Breast epithelium (tissue), 3 donors: ENCODE results near the gene NEGR1.

Experiments
- CTCF ChIP-seq, 3 donors: fragments of 450-650 bp; IDR thresholded peaks; one replicate each; pipeline ENCODE4 v1.5.1; 2016 to 2017; ENCODE audit warnings: antibody characterized with exemption in 3 of 3, mild to moderate bottlenecking in 3 of 3, moderate library complexity in 3 of 3
- POLR2A ChIP-seq: fragments of 450-650 bp; IDR thresholded peaks from one replicate; pipeline ENCODE4 v1.6.1; 2016; ENCODE audit warnings: antibody characterized with exemption, mild to moderate bottlenecking, moderate library complexity

DNA sequence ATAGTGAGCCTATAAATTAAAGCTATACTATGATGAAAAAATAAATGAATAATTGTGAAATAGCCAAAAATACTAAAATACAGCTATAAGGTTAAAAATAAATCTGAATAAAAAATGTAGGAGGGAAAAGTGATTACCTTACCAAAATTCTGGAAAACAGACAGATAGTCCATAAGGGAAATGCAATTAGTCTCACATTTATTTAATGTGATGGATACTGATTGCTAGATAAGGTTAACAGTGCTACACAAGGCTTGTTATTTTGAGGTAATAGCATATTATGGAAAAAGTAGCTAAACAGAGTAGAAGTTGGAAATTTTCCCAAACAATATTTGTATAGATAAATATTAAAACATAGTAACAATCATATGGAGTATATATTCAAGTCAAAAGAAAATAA lies 413.0 kb downstream of the NEGR1 start:
- TF ChIP-seq CTCF (IDR thresholded peaks at IDR 0.05) (no peak), POLR2A (no peak)
